GM18520 (cell line): Measurements from ENCODE around the gene FBXL2.

Experiments used
- ATAC-seq: cut with Tn5 transposase; IDR thresholded peaks from one replicate; pipeline ENCODE4 v1.9.1; 2021; ENCODE audit not compliant: unreplicated experiment

The FBXL2 gene

GRCh38 chr3:33277193-33277882 lies at the start of gene FBXL2:
FBXL2 (plus strand) TSS chr3:33277442; CDS start chr3:33277513, 71 bp downstream.
- peak; percentile 72 for ATAC-seq

- no peak for ATAC-seq
These were observed 48.2 kb upstream of the FBXL2 start for GRCh38 chr3:33229066-33229465.

DNA sequence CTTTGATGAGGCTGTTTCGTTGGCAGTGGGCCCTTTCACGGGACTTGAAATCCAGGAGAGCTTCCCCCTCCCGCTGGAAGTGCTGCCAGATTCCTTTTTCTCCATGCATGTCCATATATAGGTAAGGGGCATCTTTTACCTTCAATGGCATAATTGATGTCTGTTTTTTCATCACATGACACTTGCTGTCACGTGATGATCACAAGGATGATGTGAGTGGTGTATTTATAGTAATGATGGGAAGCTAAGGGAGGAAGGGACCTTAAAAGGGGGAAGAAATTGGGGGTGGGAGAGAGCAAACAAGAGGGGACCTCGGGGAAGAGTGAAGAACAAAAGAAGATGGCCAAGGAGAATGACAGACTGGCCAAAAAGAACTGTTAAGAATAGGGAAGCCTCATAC lies 47.3 kb upstream of the FBXL2 start:
- no peak for ATAC-seq

GRCh38 chr3:33231756-33232465 lies 45.3 kb upstream of the FBXL2 start:
- ATAC-seq: no peak

DNA sequence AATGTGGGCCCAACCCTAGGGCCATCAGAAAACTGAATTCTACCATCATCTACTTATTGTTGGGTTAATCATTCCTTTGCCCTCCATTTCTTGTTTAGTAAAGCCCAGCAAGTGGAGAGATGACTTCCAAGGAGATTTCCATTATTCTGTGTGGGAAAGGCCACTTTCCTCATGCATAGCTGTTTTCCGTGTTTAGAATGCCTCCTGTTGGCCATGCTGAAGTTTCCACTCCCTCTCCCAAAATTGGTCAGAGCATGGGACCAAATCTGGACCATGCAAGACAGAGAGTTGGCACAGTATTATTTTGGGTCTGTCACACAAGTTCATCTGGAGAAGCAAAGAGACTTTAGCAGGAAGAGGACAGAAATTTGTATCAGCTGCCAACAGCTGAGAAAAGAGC lies 43.4 kb upstream of the FBXL2 start:
- ATAC-seq: no peak

DNA sequence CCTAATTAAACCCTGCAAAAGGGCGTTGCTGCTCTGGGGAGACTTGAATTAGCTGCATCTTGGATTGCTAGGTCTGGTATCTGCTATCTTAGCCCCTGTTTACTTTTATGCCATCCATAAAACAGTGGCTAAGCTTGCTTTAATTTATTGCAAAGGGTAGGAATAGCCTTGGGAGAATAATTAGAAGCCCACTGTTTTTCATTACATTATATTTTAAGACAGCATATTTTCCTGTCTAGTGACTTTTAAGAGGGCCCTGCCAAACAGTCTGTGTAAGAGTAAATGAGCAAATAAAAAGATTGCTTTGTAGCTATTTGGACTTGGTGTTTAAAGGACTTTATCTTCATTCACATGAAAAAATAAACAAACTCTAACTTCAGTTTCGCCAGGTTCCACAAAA lies 41.2 kb upstream of the FBXL2 start:
- no peak for ATAC-seq

DNA sequence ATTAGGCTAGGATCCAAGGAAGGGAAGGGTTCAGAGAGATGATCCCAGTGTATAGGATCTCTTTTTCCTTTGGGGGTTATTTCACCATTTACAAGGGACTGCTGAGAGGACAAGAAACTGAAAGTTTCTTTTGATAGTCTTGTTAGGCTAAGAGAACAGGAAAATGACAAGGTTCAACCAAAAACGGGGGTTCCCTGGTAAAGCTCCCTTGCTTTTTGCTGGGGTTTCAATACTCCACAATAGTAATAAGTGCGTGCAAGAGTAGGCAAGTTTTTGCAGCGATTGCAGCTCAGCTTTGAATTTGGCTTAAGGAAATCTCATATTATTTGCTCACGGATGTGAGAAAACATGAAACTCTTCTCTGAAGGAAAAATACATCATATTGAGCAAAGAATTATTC lies 39.8 kb upstream of the FBXL2 start:
- ATAC-seq: no peak

- no peak for ATAC-seq
These were observed 38.3 kb upstream of the FBXL2 start for GRCh38 chr3:33238923-33239322.

- no peak for ATAC-seq
These were observed 37.0 kb upstream of the FBXL2 start for GRCh38 chr3:33240261-33240660.

- no peak for ATAC-seq
These were observed 30.5 kb upstream of the FBXL2 start for GRCh38 chr3:33246786-33247185.

GRCh38 chr3:33250712-33251111 lies 26.5 kb upstream of the FBXL2 start:
- ATAC-seq: no peak

DNA sequence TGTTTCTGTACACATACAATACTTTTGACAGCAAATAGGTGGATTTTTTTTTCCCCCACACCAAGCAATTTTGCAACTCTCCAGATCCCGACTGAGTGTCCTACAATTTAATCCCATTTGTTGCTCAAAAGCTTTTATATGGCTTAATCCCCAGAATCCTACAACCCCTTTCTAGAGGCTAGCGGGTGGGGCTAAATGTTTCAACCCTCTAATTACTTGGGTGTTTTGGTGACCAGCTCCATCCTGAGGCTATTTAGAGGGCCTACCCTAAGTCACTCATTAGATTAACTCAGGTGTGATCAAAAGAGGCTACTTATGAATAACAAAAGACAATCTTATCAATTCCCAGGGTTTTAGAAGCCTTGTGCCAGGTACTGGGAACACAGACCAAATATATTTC lies 21.0 kb upstream of the FBXL2 start:
- ATAC-seq: no peak

- ATAC-seq: no peak
These were observed 17.1 kb upstream of the FBXL2 start for GRCh38 chr3:33260104-33260503.

- ATAC-seq: no peak
These were observed 7.9 kb upstream of the FBXL2 start for GRCh38 chr3:33269385-33269784.

GRCh38 chr3:33271324-33271723 lies 5.9 kb upstream of the FBXL2 start:
- ATAC-seq: no peak

DNA sequence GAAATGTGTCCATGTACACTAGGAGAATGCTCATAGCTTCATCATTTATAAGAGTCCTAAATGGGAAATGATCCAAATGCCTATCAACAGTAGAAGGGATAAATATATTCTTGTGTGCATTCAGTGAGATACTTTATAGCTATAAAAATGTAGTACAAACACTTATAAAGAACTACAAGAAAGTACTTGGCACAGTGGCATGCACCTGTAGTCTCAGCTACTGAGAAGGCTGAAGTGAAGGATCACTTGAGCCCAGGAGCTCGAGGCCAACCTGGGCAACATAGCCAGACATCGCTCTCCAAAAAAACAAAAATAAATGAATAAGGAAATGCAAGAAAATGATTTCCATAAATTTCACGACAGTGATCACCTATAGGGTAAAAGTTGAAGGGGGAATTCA lies 3.6 kb upstream of the FBXL2 start:
- no peak for ATAC-seq

GRCh38 chr3:33278163-33278562 lies 921 bp downstream of the FBXL2 start:
- no peak for ATAC-seq

DNA sequence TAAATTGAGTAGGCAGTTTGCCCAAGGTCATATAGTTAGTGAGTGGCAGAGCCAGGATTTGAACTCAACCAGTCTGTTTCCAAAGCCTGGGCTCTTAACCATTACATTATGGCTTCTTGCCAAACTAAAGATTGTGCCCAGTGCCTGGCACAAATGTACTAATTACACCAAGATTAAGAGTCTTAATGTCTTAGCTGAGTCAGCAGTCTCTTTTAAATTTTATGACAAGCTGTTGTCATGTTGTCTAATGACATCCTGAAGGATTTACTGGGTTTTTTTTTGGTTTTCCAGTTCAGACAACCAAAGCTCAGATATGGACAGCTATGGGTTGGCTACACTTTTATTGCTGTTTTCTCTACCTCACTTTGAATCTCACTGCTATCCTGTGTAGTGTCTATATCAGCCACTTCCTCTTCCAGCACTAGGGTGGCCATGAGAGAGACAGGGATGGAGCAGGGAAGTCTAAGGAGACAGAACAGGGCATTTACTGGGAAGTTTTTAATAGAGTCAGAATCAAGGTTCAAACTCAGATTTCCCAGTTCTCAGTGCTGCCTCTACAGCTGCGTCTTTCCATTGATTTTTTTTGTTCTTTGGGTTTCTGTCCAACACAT lies 10.5 kb downstream of the FBXL2 start:
- no peak for ATAC-seq

DNA sequence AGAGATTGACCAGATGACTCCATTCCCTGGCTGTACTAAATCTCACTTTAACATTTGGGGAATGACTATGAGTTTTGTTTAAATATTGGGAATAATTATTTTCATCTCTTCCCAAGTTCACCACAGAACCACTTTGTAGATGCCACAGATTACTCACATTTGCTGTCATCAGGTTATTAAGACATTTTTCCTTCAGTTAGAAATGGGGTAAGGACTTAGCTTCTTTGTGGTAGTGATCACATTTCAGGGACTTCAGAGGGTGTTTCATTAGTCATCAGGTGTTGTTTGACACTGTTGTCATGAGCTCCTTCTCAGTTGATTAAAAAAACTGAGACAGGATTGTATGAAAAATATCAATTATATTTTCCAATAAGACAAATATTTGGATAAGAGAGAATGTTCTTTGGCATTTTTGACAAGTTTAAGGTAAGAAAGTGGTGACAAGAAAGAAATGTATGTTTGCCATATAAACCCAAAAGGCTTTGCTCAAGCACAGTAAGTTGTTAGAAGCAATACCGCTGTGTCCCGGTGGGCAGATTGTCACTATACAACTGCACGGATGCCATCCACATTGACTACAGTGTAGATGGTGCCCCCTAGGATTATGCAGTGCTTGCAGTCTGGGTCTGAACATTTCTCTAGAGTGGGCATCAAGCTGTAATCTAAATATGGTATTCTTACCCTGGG lies 22.3 kb downstream of the FBXL2 start:
- no peak for ATAC-seq

- no peak for ATAC-seq
These were observed 35.1 kb downstream of the FBXL2 start for GRCh38 chr3:33312361-33312760.

- ATAC-seq: no peak
These were observed 36.1 kb downstream of the FBXL2 start for GRCh38 chr3:33313331-33313730.

DNA sequence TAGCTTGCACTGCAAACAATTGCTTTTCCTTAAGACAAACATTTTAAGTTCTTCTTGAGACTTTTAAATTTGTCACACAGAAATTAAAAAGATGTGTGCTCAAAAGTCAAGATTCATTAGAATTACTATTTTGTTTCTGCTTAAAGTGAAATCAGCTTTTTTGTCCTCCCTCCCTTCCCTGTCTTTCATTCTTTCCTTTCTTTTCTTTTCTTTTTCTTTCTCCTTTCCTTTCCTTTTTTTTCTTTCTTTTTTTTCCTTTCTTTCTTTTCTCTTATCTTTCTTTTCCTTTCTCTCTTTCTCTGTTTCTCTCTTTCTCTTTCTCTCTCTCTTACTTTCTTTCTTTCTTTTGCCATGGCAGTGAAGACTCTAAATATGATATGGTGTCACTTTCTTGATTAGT lies 37.8 kb downstream of the FBXL2 start:
- ATAC-seq: no peak
